ENCODE measurements around the gene TGFBR1. TPM values are rescaled to one million over a fixed set of nuclear protein-coding genes. Genes with fewer than 3 reads are reported as not detected.
A peak's percentile ranks its signal among the peaks of the same experiment; 100 is the strongest.

TGFBR1 gene
- total RNA-seq, 3 donors from 2014 or later: 23.7 to 71.6 (median 24.7) TPM

GRCh38 chr9:99133145-99133544 is 28.2 kb downstream of the TGFBR1 start:
- TF ChIP-seq, protein P1, sequence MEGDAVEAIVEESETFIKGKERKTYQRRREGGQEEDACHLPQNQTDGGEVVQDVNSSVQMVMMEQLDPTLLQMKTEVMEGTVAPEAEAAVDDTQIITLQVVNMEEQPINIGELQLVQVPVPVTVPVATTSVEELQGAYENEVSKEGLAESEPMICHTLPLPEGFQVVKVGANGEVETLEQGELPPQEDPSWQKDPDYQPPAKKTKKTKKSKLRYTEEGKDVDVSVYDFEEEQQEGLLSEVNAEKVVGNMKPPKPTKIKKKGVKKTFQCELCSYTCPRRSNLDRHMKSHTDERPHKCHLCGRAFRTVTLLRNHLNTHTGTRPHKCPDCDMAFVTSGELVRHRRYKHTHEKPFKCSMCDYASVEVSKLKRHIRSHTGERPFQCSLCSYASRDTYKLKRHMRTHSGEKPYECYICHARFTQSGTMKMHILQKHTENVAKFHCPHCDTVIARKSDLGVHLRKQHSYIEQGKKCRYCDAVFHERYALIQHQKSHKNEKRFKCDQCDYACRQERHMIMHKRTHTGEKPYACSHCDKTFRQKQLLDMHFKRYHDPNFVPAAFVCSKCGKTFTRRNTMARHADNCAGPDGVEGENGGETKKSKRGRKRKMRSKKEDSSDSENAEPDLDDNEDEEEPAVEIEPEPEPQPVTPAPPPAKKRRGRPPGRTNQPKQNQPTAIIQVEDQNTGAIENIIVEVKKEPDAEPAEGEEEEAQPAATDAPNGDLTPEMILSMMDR (IDR thresholded peaks at IDR 0.05): no peak
- ATAC-seq (no peak), DNase-seq (no peak)
- H3K36me3 ChIP-seq (ENCODE audit: low read depth): no peaks in the 10 kb centered on the region
- no peak overlapping the region for H3K4me3 ChIP-seq
- intact Hi-C loops (cut with DNase I, micrococcal nuclease): loop anchor here in 1 of 2 donors (10.0 kb wide), 1 partner anchor 138 kb away; no protein-coding TSS in a partner anchor
- H3K9me3 ChIP-seq: no peaks in the 10 kb centered on the region
- no peaks in the 10 kb centered on the region for H3K4me1 ChIP-seq (ENCODE audit: low read depth)

GRCh38 chr9:99134893-99135341 is 30.0 kb downstream of the TGFBR1 start:
- TF ChIP-seq, protein P1 (IDR thresholded peaks at IDR 0.05): no peak
- no peak for DNase-seq
- H3K9me3 ChIP-seq: no peaks in the 10 kb centered on the region
- intact Hi-C loops (cut with DNase I, micrococcal nuclease): loop anchor here in 1 of 2 donors (10.0 kb wide), 1 partner anchor 140 kb away; no protein-coding TSS in a partner anchor
- no peaks in the 10 kb centered on the region for H3K36me3 ChIP-seq (ENCODE audit: low read depth)
- ATAC-seq: no peak
- H3K4me1 ChIP-seq (ENCODE audit: low read depth): no peaks in the 10 kb centered on the region
- H3K4me3 ChIP-seq: no peak overlapping the region

DNA sequence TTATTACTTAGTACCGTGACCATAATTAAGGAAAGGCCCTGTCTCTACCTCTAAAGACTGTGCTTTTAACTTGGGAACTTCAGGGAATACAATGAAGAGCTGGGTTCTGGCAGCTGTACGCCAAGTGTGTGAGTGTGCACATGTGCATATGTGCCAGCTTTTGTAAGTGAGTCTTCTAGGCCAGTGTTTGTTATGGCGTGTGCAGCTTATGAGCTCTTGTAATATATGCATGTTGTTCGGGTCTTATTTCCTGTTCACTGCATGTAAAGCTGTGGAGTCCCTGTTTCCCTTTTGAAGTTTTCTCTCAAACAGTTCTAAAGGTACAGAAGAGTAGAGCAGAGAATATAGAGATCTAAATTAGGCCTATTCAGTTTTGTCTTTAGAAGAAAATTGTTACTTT is 30.5 kb downstream of the TGFBR1 start:
- intact Hi-C loops (cut with DNase I, micrococcal nuclease): loop anchor here in 1 of 2 donors (10.0 kb wide), 1 partner anchor 141 kb away; no protein-coding TSS in a partner anchor
- Histone ChIP-seq H3K36me3 (ENCODE audit: low read depth) (no peaks in the 10 kb centered on the region), H3K4me3 (no peak overlapping the region), H3K4me1 (ENCODE audit: low read depth) (no peaks in the 10 kb centered on the region), H3K9me3 (no peaks in the 10 kb centered on the region)
- TF ChIP-seq, protein P1 (IDR thresholded peaks at IDR 0.05): no peak
- DNase-seq (no peak), ATAC-seq (peak; percentile 15)

DNA sequence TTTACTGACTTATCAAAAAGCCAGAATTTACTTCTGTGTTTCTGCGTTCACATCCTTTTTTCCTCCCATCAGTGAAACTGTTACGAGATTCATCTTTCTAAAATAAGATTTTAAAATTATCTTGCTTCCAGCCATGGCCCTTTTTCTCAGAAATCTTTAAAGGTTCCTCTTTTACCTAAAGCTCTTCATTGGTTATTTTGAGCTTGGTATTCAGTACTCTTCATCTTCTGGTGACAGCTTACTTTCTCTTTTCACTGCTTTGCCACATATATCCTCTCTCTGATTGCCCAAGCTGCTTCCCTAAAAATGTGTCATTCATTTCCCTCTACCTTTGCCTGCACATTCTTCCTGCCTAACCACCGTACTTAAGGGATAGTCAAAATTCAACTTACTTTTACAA is 32.3 kb downstream of the TGFBR1 start:
- intact Hi-C loops (cut with DNase I, micrococcal nuclease): loop anchor here in 1 of 2 donors (10.0 kb wide), 1 partner anchor 142 kb away; no protein-coding TSS in a partner anchor
- Histone ChIP-seq H3K4me3 (no peak overlapping the region), H3K4me1 (ENCODE audit: low read depth) (no peaks in the 10 kb centered on the region), H3K36me3 (ENCODE audit: low read depth) (no peaks in the 10 kb centered on the region), H3K9me3 (no peaks in the 10 kb centered on the region)
- TF ChIP-seq, protein P1 (IDR thresholded peaks at IDR 0.05): no peak
- ATAC-seq: no peak
- DNase-seq: no peak

DNA sequence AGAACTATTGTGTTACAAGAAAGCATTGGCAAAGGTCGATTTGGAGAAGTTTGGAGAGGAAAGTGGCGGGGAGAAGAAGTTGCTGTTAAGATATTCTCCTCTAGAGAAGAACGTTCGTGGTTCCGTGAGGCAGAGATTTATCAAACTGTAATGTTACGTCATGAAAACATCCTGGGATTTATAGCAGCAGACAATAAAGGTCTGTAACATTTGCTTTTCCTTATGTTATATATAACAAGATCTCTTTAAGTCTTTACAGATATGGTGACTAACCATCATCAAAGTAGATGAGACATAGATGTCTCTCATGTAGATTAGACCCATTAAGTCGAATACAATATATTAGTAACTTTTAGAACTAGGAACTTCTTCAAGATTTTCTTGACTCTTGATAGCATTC is 33.0 kb downstream of the TGFBR1 start:
- TF ChIP-seq, protein P1 (IDR thresholded peaks at IDR 0.05): no peak
- ATAC-seq (no peak), DNase-seq (no peak)
- Histone ChIP-seq H3K4me1 (ENCODE audit: low read depth) (peaks cover 4% of the 10 kb centered on the region), H3K4me3 (no peak overlapping the region), H3K9me3 (no peaks in the 10 kb centered on the region), H3K36me3 (ENCODE audit: low read depth) (no peaks in the 10 kb centered on the region)
- intact Hi-C loops (cut with DNase I, micrococcal nuclease): loop anchor here in 1 of 2 donors (10.0 kb wide), 1 partner anchor 143 kb away; no protein-coding TSS in a partner anchor
